Neural progenitor cell (in vitro differentiated cells): ENCODE measurements around the gene RPTN.

ENCODE experiments used
- EZH2 ChIP-seq: fragments of 200-600 bp; sonication (generic); IDR thresholded peaks from 2 replicates; pipeline ENCODE4 v1.6.1; 2017; ENCODE audit warnings: antibody characterized with exemption, mild to moderate bottlenecking, moderate library complexity
- TF ChIP-seq, protein P1 (sequence below): fragments of 200-600 bp; sonication (generic); IDR thresholded peaks from 2 replicates; pipeline ENCODE4 v1.5.1; 2017; ENCODE audit warnings: antibody characterized with exemption, mild to moderate bottlenecking

DNA sequence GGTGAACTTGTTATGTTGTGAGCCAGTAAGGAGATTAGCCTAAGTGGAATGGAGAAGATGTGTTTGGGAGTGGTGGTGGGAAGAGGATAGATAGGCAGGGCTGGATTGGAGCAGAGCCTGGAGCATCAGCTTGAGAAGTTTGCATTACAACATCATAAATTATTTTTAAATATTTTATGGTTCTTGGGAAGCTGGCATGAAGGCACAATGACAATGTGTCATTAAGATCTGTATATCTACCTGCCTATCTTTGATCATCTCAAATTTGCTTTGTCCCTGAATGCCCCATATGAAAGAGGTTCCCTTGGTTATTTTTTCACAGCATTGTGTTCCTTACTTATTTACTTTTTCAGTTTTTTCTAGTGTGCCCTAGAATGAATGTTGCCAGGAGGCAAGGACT is 32.7 kb upstream of the RPTN start:
- TF ChIP-seq, protein P1, sequence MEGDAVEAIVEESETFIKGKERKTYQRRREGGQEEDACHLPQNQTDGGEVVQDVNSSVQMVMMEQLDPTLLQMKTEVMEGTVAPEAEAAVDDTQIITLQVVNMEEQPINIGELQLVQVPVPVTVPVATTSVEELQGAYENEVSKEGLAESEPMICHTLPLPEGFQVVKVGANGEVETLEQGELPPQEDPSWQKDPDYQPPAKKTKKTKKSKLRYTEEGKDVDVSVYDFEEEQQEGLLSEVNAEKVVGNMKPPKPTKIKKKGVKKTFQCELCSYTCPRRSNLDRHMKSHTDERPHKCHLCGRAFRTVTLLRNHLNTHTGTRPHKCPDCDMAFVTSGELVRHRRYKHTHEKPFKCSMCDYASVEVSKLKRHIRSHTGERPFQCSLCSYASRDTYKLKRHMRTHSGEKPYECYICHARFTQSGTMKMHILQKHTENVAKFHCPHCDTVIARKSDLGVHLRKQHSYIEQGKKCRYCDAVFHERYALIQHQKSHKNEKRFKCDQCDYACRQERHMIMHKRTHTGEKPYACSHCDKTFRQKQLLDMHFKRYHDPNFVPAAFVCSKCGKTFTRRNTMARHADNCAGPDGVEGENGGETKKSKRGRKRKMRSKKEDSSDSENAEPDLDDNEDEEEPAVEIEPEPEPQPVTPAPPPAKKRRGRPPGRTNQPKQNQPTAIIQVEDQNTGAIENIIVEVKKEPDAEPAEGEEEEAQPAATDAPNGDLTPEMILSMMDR = no peak
- no peak for TF ChIP-seq EZH2
